AG10803 (cell line): ENCODE results near the gene ARHGAP15.

Experiments used
- DNase-seq: peaks from one replicate; pipeline ENCODE4 v3.0.0; 2010; ENCODE audit warnings: low read depth
- H3K4me3 ChIP-seq: 2 replicates; pipeline ENCODE4 v1.5.1; 2011; ENCODE audit warnings: mild to moderate bottlenecking, low read length, control low read depth
- CTCF ChIP-seq: conservative IDR thresholded peaks from 2 replicates; pipeline ENCODE4 v1.5.1; 2011; ENCODE audit warnings: mild to moderate bottlenecking, low read length, control low read depth, inconsistent platforms

Gene ARHGAP15

DNA sequence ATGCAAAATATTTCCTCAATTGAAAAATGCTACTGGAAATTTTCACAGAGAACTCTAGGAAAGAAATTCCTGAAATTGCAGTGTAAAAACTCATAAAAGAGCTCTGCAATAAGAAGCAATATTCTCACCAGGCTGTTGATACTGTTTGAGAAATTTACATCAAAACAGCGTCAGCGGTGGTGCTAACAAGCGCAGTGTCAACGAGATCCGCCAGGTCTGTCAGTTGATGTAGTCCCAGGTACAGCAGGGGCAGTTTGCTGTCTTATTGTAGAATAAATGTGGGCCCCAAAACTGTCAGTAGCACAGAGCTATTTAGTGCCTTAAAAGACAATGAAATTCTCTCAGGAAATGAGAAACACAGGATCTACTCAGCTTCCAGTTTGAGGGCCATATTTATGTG, 611.2 kb downstream of the ARHGAP15 start:
- no peak overlapping the region for H3K4me3 ChIP-seq
- no peak for DNase-seq
- no peak for TF ChIP-seq CTCF

- no peak for TF ChIP-seq CTCF
- no peak overlapping the region for H3K4me3 ChIP-seq
- no peak for DNase-seq
Measured at GRCh38 chr2:143741205-143741604, 612.0 kb downstream of the ARHGAP15 start.

DNA sequence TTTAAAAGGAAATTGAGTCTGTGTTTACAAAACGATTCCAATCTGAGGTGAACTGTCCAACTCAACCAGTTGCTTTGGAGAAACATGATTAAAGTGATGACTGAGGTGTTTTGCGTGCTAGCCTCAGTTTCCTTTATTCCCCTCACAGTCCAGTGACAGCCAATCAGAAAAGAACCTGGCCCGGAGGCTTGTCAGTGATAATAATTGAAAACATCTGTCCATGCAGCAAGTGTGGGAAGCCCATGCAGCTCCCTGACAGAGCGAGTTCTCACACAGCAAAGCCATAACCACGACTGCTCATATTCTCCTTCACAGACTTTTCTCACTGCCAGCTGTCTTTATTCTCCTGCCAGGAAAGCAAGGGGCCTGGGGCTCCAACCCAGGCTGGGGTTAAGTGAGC, 613.4 kb downstream of the ARHGAP15 start:
- DNase-seq: peak; percentile 49
- H3K4me3 ChIP-seq: no peak overlapping the region
- no peak for TF ChIP-seq CTCF

GRCh38 chr2:143744114-143744513, 614.9 kb downstream of the ARHGAP15 start:
- no peak for DNase-seq
- no peak for TF ChIP-seq CTCF
- H3K4me3 ChIP-seq: no peak overlapping the region

GRCh38 chr2:143745060-143745459, 615.8 kb downstream of the ARHGAP15 start:
- TF ChIP-seq CTCF: no peak
- H3K4me3 ChIP-seq: no peak overlapping the region
- DNase-seq: no peak

DNA sequence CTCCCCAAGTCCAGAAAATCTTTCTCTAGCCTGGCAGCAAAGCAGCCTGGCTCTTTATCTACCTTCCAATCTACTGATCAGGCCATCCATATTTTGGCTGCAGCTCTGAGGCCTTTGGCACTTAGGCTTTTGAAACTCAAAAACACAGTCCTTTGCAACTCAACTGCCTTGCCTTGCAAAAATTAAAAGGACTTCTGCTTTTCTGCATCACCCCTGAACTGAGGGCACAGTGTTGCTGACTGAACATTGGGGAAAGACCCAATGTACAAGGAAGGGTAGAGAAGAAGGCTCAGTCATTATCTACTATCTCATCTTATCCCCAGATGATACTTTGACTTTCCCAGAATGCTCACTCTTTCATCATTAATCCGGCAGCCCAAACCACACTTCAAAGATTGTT, 625.5 kb downstream of the ARHGAP15 start:
- no peak for TF ChIP-seq CTCF
- H3K4me3 ChIP-seq: no peak overlapping the region
- no peak for DNase-seq

DNA sequence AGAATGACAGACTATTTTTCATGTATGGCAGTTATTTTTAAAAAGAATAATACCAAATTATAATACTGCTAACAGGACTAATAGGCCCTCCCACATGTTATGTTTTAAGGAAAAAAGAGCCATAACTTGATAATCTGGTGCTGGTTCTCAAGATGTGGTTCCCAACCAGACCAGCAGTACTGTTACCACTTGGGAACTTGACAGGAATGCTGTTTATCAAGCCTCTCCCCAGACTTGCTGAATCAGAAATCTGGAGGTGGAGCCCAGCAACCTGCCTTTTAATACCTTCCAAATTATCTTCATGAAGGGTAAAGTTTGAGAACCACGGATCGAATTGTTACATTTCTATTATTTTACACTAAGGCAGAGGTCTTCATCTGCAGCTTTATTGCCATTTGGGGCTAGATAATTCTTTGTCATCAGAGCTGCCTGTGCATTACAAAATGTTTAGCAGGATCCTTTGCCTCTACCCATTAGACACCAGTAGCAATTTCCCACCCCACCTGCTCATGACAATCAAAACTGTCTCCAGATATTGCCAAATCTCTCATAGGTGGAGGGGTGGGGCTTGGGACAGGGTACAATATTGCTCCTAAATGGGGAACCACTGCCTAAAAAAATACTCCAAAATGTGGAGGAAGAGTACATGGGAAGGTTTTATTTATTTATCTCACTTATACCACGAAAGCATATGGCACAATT, 629.6 kb downstream of the ARHGAP15 start:
- no peak for DNase-seq
- TF ChIP-seq CTCF: no peak
- H3K4me3 ChIP-seq: no peak overlapping the region
